HG03175 (cell line): ENCODE measurements around the gene SKA3.
"Not testable (repeated sequence)": the region's sequence is repeated elsewhere in the genome, so short reads cannot be mapped to it uniquely, and the experiment has no call there.

Experiments used
- ATAC-seq: cut with Tn5 transposase; IDR thresholded peaks from one replicate; pipeline ENCODE4 v1.9.1; 2021; ENCODE audit warnings: mild to moderate bottlenecking, moderate library complexity; ENCODE audit not compliant: unreplicated experiment

The SKA3 gene

GRCh38 chr13:21176215-21176981, at the start of gene SKA3, which contains the start of gene MRPL57:
Gene SKA3 (minus strand): TSS chr13:21176552. CDS start chr13:21176477, 75 bp downstream.
Gene MRPL57 (plus strand): TSS chr13:21176658. CDS start chr13:21176917, 259 bp downstream.
- peak; percentile 92 for ATAC-seq

GRCh38 chr13:21225082-21225481, 48.7 kb upstream of the SKA3 start:
- ATAC-seq, result no peak

- no peak for ATAC-seq
Measured at GRCh38 chr13:21221268-21221667, 44.9 kb upstream of the SKA3 start.

GRCh38 chr13:21219716-21220115, 43.4 kb upstream of the SKA3 start:
- not testable (repeated sequence) for ATAC-seq

- no peak for ATAC-seq
Measured at GRCh38 chr13:21219036-21219381, 42.7 kb upstream of the SKA3 start.

GRCh38 chr13:21218351-21219035, 42.1 kb upstream of the SKA3 start:
- ATAC-seq, result peak; percentile 97

GRCh38 chr13:21216332-21216731, 40.0 kb upstream of the SKA3 start:
- ATAC-seq, result no peak

- ATAC-seq, result not testable (repeated sequence)
Measured at GRCh38 chr13:21215419-21215818, 39.1 kb upstream of the SKA3 start.

GRCh38 chr13:21212138-21212775, 35.9 kb upstream of the SKA3 start:
- no peak for ATAC-seq

- ATAC-seq, result no peak
Measured at GRCh38 chr13:21208652-21209154, 32.4 kb upstream of the SKA3 start.

- ATAC-seq, result no peak
Measured at GRCh38 chr13:21202767-21203531, 26.6 kb upstream of the SKA3 start.

- ATAC-seq, result not testable (repeated sequence)
Measured at GRCh38 chr13:21201456-21202190, 25.3 kb upstream of the SKA3 start.

- not testable (repeated sequence) for ATAC-seq
Measured at GRCh38 chr13:21198391-21198790, 22.0 kb upstream of the SKA3 start.

GRCh38 chr13:21197606-21198225, 21.4 kb upstream of the SKA3 start:
- ATAC-seq, result not testable (repeated sequence)

GRCh38 chr13:21194756-21195155, 18.4 kb upstream of the SKA3 start:
- not testable (repeated sequence) for ATAC-seq

GRCh38 chr13:21186410-21186809, 10.1 kb upstream of the SKA3 start:
- not testable (repeated sequence) for ATAC-seq

GRCh38 chr13:21181671-21182070, 5.3 kb upstream of the SKA3 start:
- ATAC-seq, result no peak

GRCh38 chr13:21176982-21177284, 581 bp upstream of the SKA3 start:
- ATAC-seq, result peak; percentile 25

GRCh38 chr13:21175656-21176214, 617 bp downstream of the SKA3 start:
- ATAC-seq, result no peak
